ENCODE data around the gene CTNND2.

CTNND2 gene

DNA sequence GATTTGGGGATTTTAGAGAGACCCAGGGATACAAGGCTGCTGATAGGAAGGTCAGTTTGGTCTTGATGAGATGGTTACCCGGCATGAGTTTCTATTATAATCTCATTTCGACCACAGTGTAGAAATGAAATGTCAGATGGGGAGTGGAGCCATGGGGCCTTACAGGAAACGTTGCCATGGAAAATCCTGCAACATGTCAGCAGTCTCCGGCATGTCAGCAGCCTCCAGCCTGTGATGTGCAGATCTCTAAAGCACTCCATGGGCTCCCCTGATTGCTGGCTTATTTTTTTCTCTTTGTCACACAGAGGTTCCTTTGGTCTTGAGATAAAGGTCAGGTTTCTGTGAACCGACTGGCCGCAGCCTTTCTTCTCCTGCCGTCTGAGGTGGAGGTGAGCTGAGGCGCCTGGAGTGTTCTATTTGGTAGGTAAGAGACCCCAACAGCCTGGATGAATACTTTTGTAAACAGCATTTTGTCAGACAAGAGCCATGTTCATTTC is 934.5 kb downstream of the CTNND2 start:
- Histone ChIP-seq H3K4me1 (peaks cover 0 to 5% (median under 1%) of the 10 kb centered on the region in 10 experiments; a peak in 8 of 20 replicates), H4K20me1 (no peaks in the 10 kb centered on the region), H3K9me3 (replicated peaks in 1 of 11) (peaks cover 0 to 17% (median 9%) of the 10 kb centered on the region in 11 experiments; a peak in 11 of 22 replicates), H3K27me3 (no peaks in the 10 kb centered on the region; a peak in 1 of 22 replicates), H3K9ac (no peak overlapping the region), H3K4me2 (no peak overlapping the region), H3K36me3 (no peaks in the 10 kb centered on the region), H3K4me3 (no peak overlapping the region), H3K27ac (no peak overlapping the region)
- TF ChIP-seq Cebpa-rat (IDR thresholded peaks at IDR 0.05) = no peak

DNA sequence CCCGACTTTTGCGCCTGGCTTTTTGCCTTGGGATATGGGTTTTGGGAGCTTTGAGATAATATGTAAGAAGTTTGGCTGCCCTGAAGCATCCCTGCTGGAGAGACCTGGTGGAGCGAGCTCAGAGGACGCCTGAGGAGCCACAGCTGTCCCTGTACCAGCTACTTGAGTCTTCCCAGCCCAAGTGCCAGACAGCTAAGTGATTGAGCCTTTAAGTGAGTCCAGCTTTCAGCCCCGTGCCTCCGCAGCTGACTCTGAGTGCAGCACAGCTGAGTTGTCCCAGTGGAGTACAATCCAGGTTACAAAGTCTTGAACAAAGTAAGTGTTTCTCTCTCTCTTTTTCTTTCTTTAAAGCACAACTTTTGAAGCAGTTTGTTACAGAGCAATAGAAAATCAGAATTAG is 939.4 kb downstream of the CTNND2 start:
- no peak overlapping the region for H3K4me3 ChIP-seq
- peaks cover 1 to 6% (median 4%) of the 10 kb centered on the region in 11 experiments; a peak in 18 of 22 replicates for H3K9me3 ChIP-seq (replicated peaks in 1 of 11)
- H3K9ac ChIP-seq = no peak overlapping the region
- no peaks in the 10 kb centered on the region for H3K36me3 ChIP-seq
- no peaks in the 10 kb centered on the region for H3K27me3 ChIP-seq
- H4K20me1 ChIP-seq = no peaks in the 10 kb centered on the region
- TF ChIP-seq Cebpa-rat (IDR thresholded peaks at IDR 0.05) = no peak
- no peak overlapping the region for H3K4me2 ChIP-seq
- no peak overlapping the region for H3K27ac ChIP-seq
- H3K4me1 ChIP-seq = peaks cover 0 to 8% (median 0%) of the 10 kb centered on the region in 10 experiments; a peak in 4 of 20 replicates

GRCh38 chr5:10958728-10959127 is 945.5 kb downstream of the CTNND2 start:
- no peak overlapping the region for H3K4me3 ChIP-seq
- TF ChIP-seq Cebpa-rat (IDR thresholded peaks at IDR 0.05) = no peak
- no peak overlapping the region for H3K27ac ChIP-seq
- no peak overlapping the region for H3K9ac ChIP-seq
- peaks cover 22 to 28% (median 25%) of the 10 kb centered on the region in 11 experiments for H3K9me3 ChIP-seq (replicated peaks in 1 of 11)
- H3K4me2 ChIP-seq = no peak overlapping the region
- no peaks in the 10 kb centered on the region for H4K20me1 ChIP-seq
- H3K36me3 ChIP-seq = no peaks in the 10 kb centered on the region
- no peaks in the 10 kb centered on the region for H3K27me3 ChIP-seq
- H3K4me1 ChIP-seq = peaks cover 0 to 8% (median 0%) of the 10 kb centered on the region in 10 experiments; a peak in 4 of 20 replicates

GRCh38 chr5:10949856-10950630 is 954.2 kb downstream of the CTNND2 start:
- H4K20me1 ChIP-seq = no peaks in the 10 kb centered on the region
- peaks cover 0 to 6% (median 0%) of the 10 kb centered on the region in 10 experiments; a peak in 1 of 20 replicates for H3K4me1 ChIP-seq
- no peak overlapping the region for H3K9ac ChIP-seq
- no peaks in the 10 kb centered on the region for H3K27me3 ChIP-seq
- H3K4me2 ChIP-seq = no peak overlapping the region
- no peak for TF ChIP-seq Cebpa-rat (IDR thresholded peaks at IDR 0.05)
- no peaks in the 10 kb centered on the region for H3K36me3 ChIP-seq
- peaks cover 0 to 11% (median 0%) of the 10 kb centered on the region in 11 experiments; a peak in 3 of 22 replicates for H3K9me3 ChIP-seq (replicated peaks in 1 of 11)
- no peak overlapping the region for H3K4me3 ChIP-seq
- no peak overlapping the region for H3K27ac ChIP-seq

DNA sequence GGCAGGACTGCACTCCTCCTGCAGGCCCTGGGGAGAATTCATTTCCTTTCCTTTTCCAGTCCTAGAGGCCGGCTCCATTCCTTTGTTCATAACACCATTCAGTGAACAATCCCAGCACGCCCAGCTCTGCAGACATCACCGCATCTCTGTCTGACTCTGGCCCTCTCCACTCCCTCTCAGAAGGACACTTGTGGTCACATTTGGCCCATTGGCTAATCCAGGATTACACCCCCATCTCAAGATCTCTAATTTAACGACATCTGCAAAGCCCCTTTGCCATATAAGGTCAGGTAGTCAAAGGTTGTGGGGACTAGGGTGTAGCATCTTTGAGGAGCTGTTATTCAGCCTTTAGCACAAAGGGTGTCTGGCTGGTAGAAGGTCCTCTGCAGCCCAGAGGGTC is 958.2 kb downstream of the CTNND2 start:
- Histone ChIP-seq H3K9me3 (replicated peaks in 1 of 11) (peaks cover 0 to 1% (median 0%) of the 10 kb centered on the region in 11 experiments; a peak in 1 of 22 replicates), H3K36me3 (no peaks in the 10 kb centered on the region), H3K4me1 (peaks cover 0 to 6% (median 0%) of the 10 kb centered on the region in 10 experiments; a peak in 1 of 20 replicates), H4K20me1 (no peaks in the 10 kb centered on the region), H3K27ac (no peak overlapping the region), H3K27me3 (no peaks in the 10 kb centered on the region), H3K9ac (no peak overlapping the region), H3K4me3 (no peak overlapping the region), H3K4me2 (no peak overlapping the region)
- TF ChIP-seq Cebpa-rat (IDR thresholded peaks at IDR 0.05) = no peak

GRCh38 chr5:10941900-10942299 is 962.3 kb downstream of the CTNND2 start:
- TF ChIP-seq Cebpa-rat (IDR thresholded peaks at IDR 0.05) = no peak
- Histone ChIP-seq H3K4me1 (no peaks in the 10 kb centered on the region), H3K9me3 (replicated peaks in 1 of 11) (peaks cover 0 to 4% (median 0%) of the 10 kb centered on the region in 11 experiments; a peak in 1 of 22 replicates), H3K27me3 (no peaks in the 10 kb centered on the region), H3K27ac (no peak overlapping the region), H3K9ac (no peak overlapping the region), H3K4me3 (no peak overlapping the region), H3K36me3 (no peaks in the 10 kb centered on the region), H4K20me1 (no peaks in the 10 kb centered on the region), H3K4me2 (no peak overlapping the region)

DNA sequence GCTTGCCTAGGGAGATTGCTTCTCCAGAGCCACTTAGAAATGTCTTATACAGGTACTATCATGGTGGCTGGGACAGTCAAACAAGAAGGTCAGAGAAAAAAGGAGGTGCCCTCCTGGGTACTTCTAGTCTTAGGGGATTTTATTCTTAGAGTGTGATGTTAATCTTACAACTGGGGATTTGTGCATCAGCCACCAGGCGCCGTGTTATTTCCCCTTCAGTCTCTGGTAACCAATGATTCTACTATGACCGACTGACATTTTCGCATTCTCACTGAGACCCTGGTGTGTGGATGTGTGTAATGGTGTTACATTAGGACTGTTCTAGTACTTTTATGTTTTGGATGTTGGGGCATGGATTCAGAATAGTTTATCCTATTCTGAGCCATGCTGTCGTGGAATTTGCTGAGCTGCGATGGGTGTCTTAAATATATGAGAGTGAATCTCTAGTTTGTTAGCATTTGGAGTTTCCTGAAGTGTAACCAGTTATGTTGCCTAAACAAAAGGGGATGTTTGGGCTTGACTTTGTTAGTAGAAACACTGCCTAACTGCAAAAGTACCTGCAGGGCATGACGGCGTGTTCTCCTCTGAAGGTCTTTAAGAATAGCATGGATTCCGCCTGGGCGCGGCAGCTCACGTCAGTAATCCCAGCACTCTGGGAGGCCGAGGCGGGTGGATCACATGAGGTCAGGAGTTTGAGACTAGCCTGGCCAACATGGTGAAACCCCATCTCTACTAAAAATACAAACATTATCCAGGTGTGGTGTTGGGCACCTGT is 968.0 kb downstream of the CTNND2 start:
- Histone ChIP-seq H4K20me1 (no peaks in the 10 kb centered on the region), H3K27me3 (no peaks in the 10 kb centered on the region), H3K9ac (no peak overlapping the region), H3K4me2 (no peak overlapping the region), H3K9me3 (replicated peaks in 1 of 11) (peaks cover 0 to 4% (median 0%) of the 10 kb centered on the region in 11 experiments; a peak in 2 of 22 replicates), H3K4me1 (no peaks in the 10 kb centered on the region), H3K4me3 (no peak overlapping the region), H3K36me3 (no peaks in the 10 kb centered on the region), H3K27ac (no peak overlapping the region)
- TF ChIP-seq Cebpa-rat (IDR thresholded peaks at IDR 0.05) = no peak

DNA sequence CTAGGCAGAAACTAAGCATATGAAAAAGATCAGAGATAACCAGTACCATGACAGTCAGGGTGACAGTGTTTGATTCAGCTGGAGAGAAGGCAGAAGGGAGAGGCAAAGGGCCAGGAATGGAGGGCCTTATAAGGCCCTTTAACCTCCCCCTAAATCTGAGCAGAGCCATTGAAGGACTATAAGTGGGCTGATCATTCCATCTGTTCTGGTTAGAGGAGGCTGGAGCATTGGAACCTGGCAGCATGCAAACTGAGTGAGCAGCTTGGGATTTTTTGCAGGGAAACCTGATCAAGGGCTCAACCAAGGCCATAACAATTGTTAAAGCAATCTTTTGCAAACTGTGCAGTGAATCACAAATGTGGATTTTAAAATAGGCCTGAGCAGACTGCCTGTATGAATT is 968.7 kb downstream of the CTNND2 start:
- H3K4me2 ChIP-seq = no peak overlapping the region
- H3K27ac ChIP-seq = no peak overlapping the region
- no peaks in the 10 kb centered on the region for H4K20me1 ChIP-seq
- no peaks in the 10 kb centered on the region for H3K36me3 ChIP-seq
- no peak for TF ChIP-seq Cebpa-rat (IDR thresholded peaks at IDR 0.05)
- H3K27me3 ChIP-seq = no peaks in the 10 kb centered on the region
- peaks cover 0 to 7% (median 0%) of the 10 kb centered on the region in 11 experiments; a peak in 2 of 22 replicates for H3K9me3 ChIP-seq (replicated peaks in 1 of 11)
- no peak overlapping the region for H3K9ac ChIP-seq
- H3K4me3 ChIP-seq = no peak overlapping the region
- no peaks in the 10 kb centered on the region for H3K4me1 ChIP-seq

DNA sequence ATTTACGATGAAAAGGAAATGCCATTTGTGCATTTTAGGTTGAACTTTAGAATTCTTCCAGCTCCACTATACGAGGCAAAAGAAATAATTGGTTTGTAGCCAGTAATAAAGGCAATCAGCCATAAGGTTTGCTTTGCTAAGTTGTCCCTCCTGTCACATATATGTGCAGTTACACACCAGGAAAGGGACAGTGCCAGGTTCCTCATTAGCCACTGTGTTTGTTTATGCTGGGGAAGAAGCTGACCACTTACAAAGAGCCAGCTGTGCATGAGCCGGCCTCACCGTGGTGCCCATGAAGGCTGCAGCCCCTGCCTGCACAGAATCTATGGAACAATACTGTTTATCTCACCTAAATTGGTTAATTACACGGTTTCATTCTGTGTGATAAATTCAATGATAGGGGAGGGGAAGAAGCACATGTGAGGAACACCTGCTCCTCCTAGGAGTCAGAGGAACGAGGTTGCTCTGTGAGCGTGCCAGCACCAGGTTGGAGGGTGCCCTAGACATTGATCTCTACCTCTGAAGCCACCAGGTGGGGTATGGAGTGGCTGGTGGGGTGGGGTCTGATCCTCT is 969.4 kb downstream of the CTNND2 start:
- Histone ChIP-seq H3K27me3 (no peaks in the 10 kb centered on the region), H3K36me3 (no peaks in the 10 kb centered on the region), H3K4me3 (no peak overlapping the region), H3K27ac (no peak overlapping the region), H3K4me1 (no peaks in the 10 kb centered on the region), H3K9ac (no peak overlapping the region), H3K9me3 (replicated peaks in 1 of 11) (peaks cover 0 to 13% (median 5%) of the 10 kb centered on the region in 11 experiments; a peak in 13 of 22 replicates), H4K20me1 (no peaks in the 10 kb centered on the region), H3K4me2 (no peak overlapping the region)
- no peak for TF ChIP-seq Cebpa-rat (IDR thresholded peaks at IDR 0.05)
